Prostate gland (tissue), 2 donors: ENCODE results near the gene GFM1. TPM values are rescaled to one million over a fixed set of nuclear protein-coding genes. Genes with fewer than 3 reads are reported as not detected.

ENCODE experiments used
- DNase-seq: peaks from one replicate; pipeline ENCODE4 v3.0.0-alpha.2; 2019; ENCODE audit warnings: low spot score
- H3K27ac ChIP-seq, 2 donors: fragments of 200-600 bp; sonication (generic); 2 replicates each; pipeline ENCODE4 v1.5.1; 2017 to 2019
- H3K27me3 ChIP-seq: fragments of 200-600 bp; sonication (generic); replicated peaks from 2 replicates; pipeline ENCODE4 v1.5.1; 2019; ENCODE audit not compliant: insufficient read depth
- H3K36me3 ChIP-seq, 2 donors: fragments of 200-600 bp; sonication (generic); 1 replicate in 1 of 2; 2 replicates in 1 of 2; pipeline versions ENCODE4 v1.5.1 to v1.8.1; 2017 to 2019
- H3K4me1 ChIP-seq: fragments of 200-600 bp; sonication (generic); replicated peaks from 2 replicates; pipeline ENCODE4 v1.5.1; 2019
- H3K4me3 ChIP-seq, 2 donors: fragments of 200-600 bp; sonication (generic); 2 replicates each; pipeline ENCODE4 v1.5.1; 2017 to 2019
- H3K9me3 ChIP-seq: fragments of 200-600 bp; sonication (generic); 2 replicates; pipeline ENCODE4 v1.5.1; 2017
- CTCF ChIP-seq, 4 experiments: fragments of 200-600 bp in 2 of 4; fragments of 450-650 bp in 2 of 4; sonication (generic) in 2 of 4; IDR thresholded peaks; 1 replicate in 3 of 4; 2 replicates in 1 of 4; pipeline ENCODE4 v1.5.1; 2016 to 2019; ENCODE audit warnings: antibody characterized with exemption in 4 of 4, mild to moderate bottlenecking in 2 of 4, moderate library complexity in 2 of 4
- POLR2A ChIP-seq: fragments of 450-650 bp; IDR thresholded peaks from one replicate; pipeline ENCODE4 v1.6.1; 2016; ENCODE audit warnings: antibody characterized with exemption, mild to moderate bottlenecking
- POLR2AphosphoS5 ChIP-seq: sonication (generic); formaldehyde crosslinking; IDR thresholded peaks from one replicate; pipeline ENCODE4 v1.6.1; 2017; ENCODE audit warnings: antibody characterized with exemption
- WGBS: methylation state at CpG from one replicate; pipeline ENCODE4 v1.1.5; 2018; 5-methylcytosine and 5-hydroxymethylcytosine counted together
- intact Hi-C: fragments of 100-400 bp; cut with DNase I; formaldehyde crosslinking; loops from one replicate; pipeline ENCODE4 v1.14.2; 2022
- total RNA-seq, 2 donors: library from RNA; depleted of rRNA; stranded (reverse); fragments of >200 nt; gene quantifications; one replicate each; pipeline ENCODE4 v1.1.0, GENCODE V29; 2016

Gene GFM1
- total RNA-seq, 2 donors from 2014 or later = 54.1 to 68.9 TPM

- WGBS = 5% methylated on average over 30 of the region's 30 CpGs
- Histone ChIP-seq H3K36me3 (no peaks in the 10 kb centered on the region), H3K4me1 (no peaks in the 10 kb centered on the region), H3K4me3 (peak within 1 kb of the TSS; percentile 35 to 48), H3K9me3 (no peaks in the 10 kb centered on the region), H3K27ac (peak within 1 kb of the TSS; percentile 79), H3K27me3 (no peaks in the 10 kb centered on the region)
- peak; percentile 94 for DNase-seq
- intact Hi-C loops = loop anchor here (5.0 kb wide), 1 partner anchor 55 kb away; no protein-coding TSS in a partner anchor
- TF ChIP-seq POLR2A = peak; percentile 80
- peak; percentile 47 to 91 (median 72) for TF ChIP-seq CTCF (IDR thresholded peaks at IDR 0.05)
- peak; percentile 93 for TF ChIP-seq POLR2AphosphoS5
These were observed 28.2 kb downstream of the GFM1 start, which contains the start of gene LXN for GRCh38 chr3:158672215-158673176. Gene LXN, minus strand, starts transcription at chr3:158672648. Its CDS starts 170 bp downstream, at chr3:158672478.

GRCh38 chr3:158678687-158679086 is 34.4 kb downstream of the GFM1 start:
- no peak for DNase-seq
- no peak overlapping the region for H3K4me3 ChIP-seq
- H3K9me3 ChIP-seq = no peaks in the 10 kb centered on the region
- H3K4me1 ChIP-seq = no peaks in the 10 kb centered on the region
- H3K36me3 ChIP-seq = no peaks in the 10 kb centered on the region
- WGBS = 95% methylated on average over 2 of the region's 2 CpGs
- H3K27ac ChIP-seq = no peak overlapping the region
- TF ChIP-seq POLR2A (no peak), POLR2AphosphoS5 (no peak), CTCF (IDR thresholded peaks at IDR 0.05) (no peak)
- intact Hi-C loops = no loop called here
- H3K27me3 ChIP-seq = no peaks in the 10 kb centered on the region

GRCh38 chr3:158679547-158680000 is 35.2 kb downstream of the GFM1 start:
- intact Hi-C loops = no loop called here

GRCh38 chr3:158680861-158681260 is 36.5 kb downstream of the GFM1 start:
- intact Hi-C loops = no loop called here
- no peaks in the 10 kb centered on the region for H3K4me1 ChIP-seq
- H3K27me3 ChIP-seq = no peaks in the 10 kb centered on the region
- no peak for DNase-seq
- 53% methylated on average over 2 of the region's 2 CpGs for WGBS
- no peak overlapping the region for H3K4me3 ChIP-seq
- H3K9me3 ChIP-seq = no peaks in the 10 kb centered on the region
- no peak for TF ChIP-seq POLR2A
- peak; percentile 9 for TF ChIP-seq POLR2AphosphoS5
- peak overlapping the region in 1 of 2 donors; percentile 2 for H3K27ac ChIP-seq
- no peaks in the 10 kb centered on the region for H3K36me3 ChIP-seq

More at GRCh38 chr3:158679547-158680000, 35.2 kb downstream of the GFM1 start:
- no peak overlapping the region for H3K27ac ChIP-seq
- TF ChIP-seq POLR2AphosphoS5 = no peak
- no peak for TF ChIP-seq CTCF (IDR thresholded peaks at IDR 0.05)
- TF ChIP-seq POLR2A = no peak
- H3K4me3 ChIP-seq = no peak overlapping the region
- H3K4me1 ChIP-seq = no peaks in the 10 kb centered on the region
- WGBS = 59% methylated on average over 1 of the region's 1 CpG
- H3K27me3 ChIP-seq = no peaks in the 10 kb centered on the region
- no peaks in the 10 kb centered on the region for H3K36me3 ChIP-seq
- H3K9me3 ChIP-seq = no peaks in the 10 kb centered on the region
- no peak for DNase-seq

- intact Hi-C loops = no loop called here
- no peaks in the 10 kb centered on the region for H3K9me3 ChIP-seq
- no peaks in the 10 kb centered on the region for H3K27me3 ChIP-seq
- TF ChIP-seq POLR2A (no peak), CTCF (IDR thresholded peaks at IDR 0.05) (no peak), POLR2AphosphoS5 (no peak)
- 93% methylated on average over 5 of the region's 5 CpGs for WGBS
- no peaks in the 10 kb centered on the region for H3K36me3 ChIP-seq
- no peak for DNase-seq
- no peak overlapping the region for H3K27ac ChIP-seq
- H3K4me3 ChIP-seq = no peak overlapping the region
- H3K4me1 ChIP-seq = no peaks in the 10 kb centered on the region
These were observed 39.1 kb downstream of the GFM1 start for GRCh38 chr3:158683230-158683962.
